Measurements from ENCODE around the gene CAMK2N1.

CAMK2N1 gene

GRCh38 chr1:20477348-20478056, 8.5 kb downstream of the CAMK2N1 start:
- DNase-seq: no peak

- no peak for DNase-seq
Observed at GRCh38 chr1:20476265-20477038, 9.6 kb downstream of the CAMK2N1 start.

- no peak for DNase-seq
Observed at GRCh38 chr1:20474996-20475395, 11.0 kb downstream of the CAMK2N1 start.

GRCh38 chr1:20474333-20474975, 11.6 kb downstream of the CAMK2N1 start:
- no peak for DNase-seq

GRCh38 chr1:20473894-20474293, 12.1 kb downstream of the CAMK2N1 start:
- no peak for DNase-seq

GRCh38 chr1:20472860-20473711, 12.9 kb downstream of the CAMK2N1 start:
- DNase-seq: no peak

- no peak for DNase-seq
Observed at GRCh38 chr1:20472121-20472520, 13.9 kb downstream of the CAMK2N1 start.

GRCh38 chr1:20470194-20470593, 15.8 kb downstream of the CAMK2N1 start:
- no peak for DNase-seq

- no peak for DNase-seq
Observed at GRCh38 chr1:20469406-20470076, 16.5 kb downstream of the CAMK2N1 start.

- DNase-seq: peak in 1 of 2 experiments; percentile 30
Observed at GRCh38 chr1:20466273-20466672, 19.7 kb downstream of the CAMK2N1 start.

GRCh38 chr1:20465187-20465586, 20.8 kb downstream of the CAMK2N1 start:
- DNase-seq: no peak

GRCh38 chr1:20463502-20463901, 22.5 kb downstream of the CAMK2N1 start:
- DNase-seq: no peak

GRCh38 chr1:20462397-20462796, 23.6 kb downstream of the CAMK2N1 start:
- no peak for DNase-seq

GRCh38 chr1:20458717-20459116, 27.3 kb downstream of the CAMK2N1 start:
- no peak for DNase-seq

GRCh38 chr1:20454004-20454403, 32.0 kb downstream of the CAMK2N1 start:
- DNase-seq: no peak

- DNase-seq: no peak
Observed at GRCh38 chr1:20449735-20450311, 36.2 kb downstream of the CAMK2N1 start.

- no peak for DNase-seq
Observed at GRCh38 chr1:20448671-20449071, 37.3 kb downstream of the CAMK2N1 start.

GRCh38 chr1:20447794-20448193, 38.2 kb downstream of the CAMK2N1 start:
- DNase-seq: no peak

GRCh38 chr1:20446796-20447195, 39.2 kb downstream of the CAMK2N1 start:
- DNase-seq: no peak

- DNase-seq: no peak
Observed at GRCh38 chr1:20445956-20446355, 40.1 kb downstream of the CAMK2N1 start.

GRCh38 chr1:20443703-20444586, 42.1 kb downstream of the CAMK2N1 start:
- no peak for DNase-seq
